ENCODE measurements around the gene VPS13D. TPM values are rescaled to one million over a fixed set of nuclear protein-coding genes. Genes with fewer than 3 reads are reported as not detected.

Gene VPS13D
- total RNA-seq, 1 donor from 2014 or later: 88.9 TPM

- TF ChIP-seq POLR2A (IDR thresholded peaks at IDR 0.05) (no peak), POLR2AphosphoS5 (IDR thresholded peaks at IDR 0.05; ENCODE audit: insufficient read depth in 1 of 2, low read depth in 1 of 2) (no peak), CTCF (IDR thresholded peaks at IDR 0.05) (no peak)
- intact Hi-C loops (cut with DNase I): no loop called here
- Histone ChIP-seq H3K9me3 (no peaks in the 10 kb centered on the region), H3K27ac (peak overlapping the region; percentile 16), H3K36me3 (peaks cover 0 to 43% of the 10 kb centered on the region in 2 donors), H3K4me3 (no peak overlapping the region), H3K27me3 (no peaks in the 10 kb centered on the region), H3K4me1 (peaks cover 15% of the 10 kb centered on the region)
- no peak for DNase-seq (ENCODE audit: extremely low spot score in 2 of 2)
Measured at GRCh38 chr1:12244078-12244477, 14.2 kb downstream of the VPS13D start.

GRCh38 chr1:12244585-12244984 lies 14.8 kb downstream of the VPS13D start:
- H3K4me3 ChIP-seq: no peak overlapping the region
- H3K9me3 ChIP-seq: no peaks in the 10 kb centered on the region
- intact Hi-C loops (cut with DNase I): no loop called here
- peaks cover 15% of the 10 kb centered on the region for H3K4me1 ChIP-seq
- H3K27ac ChIP-seq: peak overlapping the region; percentile 16
- TF ChIP-seq CTCF (IDR thresholded peaks at IDR 0.05): no peak
- peak in 1 of 2 donors; percentile 33 for TF ChIP-seq POLR2AphosphoS5 (IDR thresholded peaks at IDR 0.05; ENCODE audit: insufficient read depth in 1 of 2, low read depth in 1 of 2)
- no peaks in the 10 kb centered on the region for H3K27me3 ChIP-seq
- DNase-seq (ENCODE audit: extremely low spot score in 2 of 2): no peak
- peaks cover 0 to 44% of the 10 kb centered on the region in 2 donors for H3K36me3 ChIP-seq

- peak overlapping the region; percentile 16 for H3K27ac ChIP-seq
- H3K4me3 ChIP-seq: no peak overlapping the region
- peaks cover 0 to 50% of the 10 kb centered on the region in 2 donors for H3K36me3 ChIP-seq
Measured at GRCh38 chr1:12245116-12245515, 15.3 kb downstream of the VPS13D start.

GRCh38 chr1:12245733-12246132 lies 15.9 kb downstream of the VPS13D start:
- Histone ChIP-seq H3K27me3 (no peaks in the 10 kb centered on the region), H3K4me1 (peaks cover 15% of the 10 kb centered on the region), H3K36me3 (peaks cover 0 to 56% of the 10 kb centered on the region in 2 donors), H3K9me3 (no peaks in the 10 kb centered on the region), H3K4me3 (no peak overlapping the region), H3K27ac (peak overlapping the region; percentile 16)
- TF ChIP-seq POLR2AphosphoS5 (IDR thresholded peaks at IDR 0.05; ENCODE audit: insufficient read depth in 1 of 2, low read depth in 1 of 2) (no peak), CTCF (IDR thresholded peaks at IDR 0.05) (no peak), POLR2A (IDR thresholded peaks at IDR 0.05) (no peak)
- DNase-seq (ENCODE audit: extremely low spot score in 2 of 2): no peak
- intact Hi-C loops (cut with DNase I): no loop called here

More at GRCh38 chr1:12245116-12245515, 15.3 kb downstream of the VPS13D start:
- TF ChIP-seq POLR2A (IDR thresholded peaks at IDR 0.05): no peak
- TF ChIP-seq POLR2AphosphoS5 (IDR thresholded peaks at IDR 0.05; ENCODE audit: insufficient read depth in 1 of 2, low read depth in 1 of 2): no peak
- no peak for TF ChIP-seq CTCF (IDR thresholded peaks at IDR 0.05)
- Histone ChIP-seq H3K27me3 (no peaks in the 10 kb centered on the region), H3K9me3 (no peaks in the 10 kb centered on the region), H3K4me1 (peaks cover 15% of the 10 kb centered on the region)
- DNase-seq (ENCODE audit: extremely low spot score in 2 of 2): no peak
- intact Hi-C loops (cut with DNase I): no loop called here

- Histone ChIP-seq H3K27me3 (no peaks in the 10 kb centered on the region), H3K9me3 (no peaks in the 10 kb centered on the region), H3K36me3 (peaks cover 0 to 63% of the 10 kb centered on the region in 2 donors), H3K4me3 (no peak overlapping the region), H3K27ac (no peak overlapping the region), H3K4me1 (peaks cover 15% of the 10 kb centered on the region)
- no peak for DNase-seq (ENCODE audit: extremely low spot score in 2 of 2)
- no peak for TF ChIP-seq POLR2AphosphoS5 (IDR thresholded peaks at IDR 0.05; ENCODE audit: insufficient read depth in 1 of 2, low read depth in 1 of 2)
- TF ChIP-seq POLR2A (IDR thresholded peaks at IDR 0.05): no peak
- TF ChIP-seq CTCF (IDR thresholded peaks at IDR 0.05): no peak
- intact Hi-C loops (cut with DNase I): no loop called here
Measured at GRCh38 chr1:12246584-12246983, 16.8 kb downstream of the VPS13D start.

Measured in vagina (tissue), 2 donors.